Measurements from ENCODE around the gene PLCB4.

DNA sequence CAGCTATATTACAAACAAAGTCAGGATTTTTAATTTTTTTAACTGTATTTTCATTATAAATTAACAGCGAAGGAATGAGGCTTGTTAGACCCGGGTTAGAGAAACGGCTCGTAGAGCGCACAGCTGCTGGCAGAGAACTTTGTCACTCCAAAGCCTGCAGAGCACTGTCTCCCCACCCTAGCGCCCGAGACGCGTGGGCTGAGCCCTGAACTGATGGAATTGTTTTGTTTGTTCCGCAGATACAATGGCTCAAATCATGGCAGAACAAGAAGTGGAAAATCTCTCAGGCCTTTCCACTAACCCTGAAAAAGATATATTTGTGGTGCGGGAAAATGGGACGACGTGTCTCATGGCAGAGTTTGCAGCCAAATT lies 446.3 kb downstream of the PLCB4 start:
- TF ChIP-seq, protein P1, sequence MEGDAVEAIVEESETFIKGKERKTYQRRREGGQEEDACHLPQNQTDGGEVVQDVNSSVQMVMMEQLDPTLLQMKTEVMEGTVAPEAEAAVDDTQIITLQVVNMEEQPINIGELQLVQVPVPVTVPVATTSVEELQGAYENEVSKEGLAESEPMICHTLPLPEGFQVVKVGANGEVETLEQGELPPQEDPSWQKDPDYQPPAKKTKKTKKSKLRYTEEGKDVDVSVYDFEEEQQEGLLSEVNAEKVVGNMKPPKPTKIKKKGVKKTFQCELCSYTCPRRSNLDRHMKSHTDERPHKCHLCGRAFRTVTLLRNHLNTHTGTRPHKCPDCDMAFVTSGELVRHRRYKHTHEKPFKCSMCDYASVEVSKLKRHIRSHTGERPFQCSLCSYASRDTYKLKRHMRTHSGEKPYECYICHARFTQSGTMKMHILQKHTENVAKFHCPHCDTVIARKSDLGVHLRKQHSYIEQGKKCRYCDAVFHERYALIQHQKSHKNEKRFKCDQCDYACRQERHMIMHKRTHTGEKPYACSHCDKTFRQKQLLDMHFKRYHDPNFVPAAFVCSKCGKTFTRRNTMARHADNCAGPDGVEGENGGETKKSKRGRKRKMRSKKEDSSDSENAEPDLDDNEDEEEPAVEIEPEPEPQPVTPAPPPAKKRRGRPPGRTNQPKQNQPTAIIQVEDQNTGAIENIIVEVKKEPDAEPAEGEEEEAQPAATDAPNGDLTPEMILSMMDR (IDR thresholded peaks at IDR 0.05 in 4 of 5, conservative IDR thresholded peaks at IDR 0.05 in 1 of 5): no peak
- TF ChIP-seq POLR2A (IDR thresholded peaks at IDR 0.05): no peak

Data from gastrocnemius medialis (tissue), 4 donors.